Measurements from ENCODE around the gene CCR7. TPM values are rescaled to one million over a fixed set of nuclear protein-coding genes. Genes with fewer than 3 reads are reported as not detected.

The CCR7 gene
- total and polyA plus RNA-seq, 2 of the 13 experiments (the other 11 are each of a cell fraction or from before 2014, with no cell fraction given) = 0.04 to 0.53 TPM

DNA sequence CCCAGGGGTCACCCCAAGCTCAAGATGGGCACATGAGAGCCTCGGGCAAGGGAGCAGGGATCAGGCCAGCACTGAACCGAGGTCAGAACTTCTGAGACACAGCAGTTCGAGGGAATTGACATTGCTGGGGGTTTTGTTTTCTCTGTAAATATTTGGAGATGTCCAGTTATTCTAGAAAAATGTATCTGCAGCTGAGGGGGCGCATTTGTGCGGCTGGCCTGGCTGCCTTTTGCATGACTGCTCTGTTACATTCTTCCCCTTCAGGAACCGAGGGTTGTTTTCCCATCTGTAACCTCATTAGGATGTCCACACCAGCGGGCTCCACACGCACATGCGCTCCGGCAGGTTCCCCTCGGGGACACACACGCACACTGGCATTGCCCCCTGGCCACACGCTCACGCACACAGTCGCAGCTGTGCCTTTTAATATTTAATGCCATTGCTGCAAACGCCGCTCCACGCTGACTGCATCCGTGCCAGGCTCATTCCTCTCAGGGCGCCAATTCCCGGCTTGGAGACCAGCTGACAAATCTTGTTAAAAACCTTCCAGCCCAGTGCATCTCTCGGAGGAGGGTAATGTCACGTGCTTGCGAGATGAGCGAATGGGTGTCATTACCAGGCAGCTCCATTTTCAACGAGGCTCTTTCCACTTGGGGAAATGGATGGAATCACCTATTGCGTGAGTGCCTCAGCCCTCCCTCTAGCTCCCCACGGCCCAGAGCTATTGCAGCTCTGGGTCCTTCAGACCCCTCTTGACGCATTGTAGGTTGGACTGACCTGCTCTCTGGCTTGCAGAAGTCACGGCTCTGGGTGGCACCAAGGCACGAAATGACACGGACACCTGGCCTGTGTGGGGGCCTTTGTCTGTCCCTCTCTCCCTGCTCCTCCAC is 13.1 kb downstream of the CCR7 start (continued):
- TF ChIP-seq, protein P1, sequence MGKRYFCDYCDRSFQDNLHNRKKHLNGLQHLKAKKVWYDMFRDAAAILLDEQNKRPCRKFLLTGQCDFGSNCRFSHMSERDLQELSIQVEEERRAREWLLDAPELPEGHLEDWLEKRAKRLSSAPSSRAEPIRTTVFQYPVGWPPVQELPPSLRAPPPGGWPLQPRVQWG (CRISPR knock-in tag; IDR thresholded peaks at IDR 0.05; ENCODE audit: borderline replicate concordance, low read depth) = 0 out of 2 replicates have a peak, but pooled peaks have one; percentile 58
- no peak for TF ChIP-seq ZNF776 (CRISPR knock-in tag; IDR thresholded peaks at IDR 0.05)
- TF ChIP-seq ZSCAN22 (CRISPR knock-in tag; IDR thresholded peaks at IDR 0.05) = no peak
- TF ChIP-seq ZNF891 (CRISPR knock-in tag; IDR thresholded peaks at IDR 0.05) = peak; percentile 45
- TF ChIP-seq SSRP1 (CRISPR knock-in tag; IDR thresholded peaks at IDR 0.05) = no peak
- TF ChIP-seq, protein P2, sequence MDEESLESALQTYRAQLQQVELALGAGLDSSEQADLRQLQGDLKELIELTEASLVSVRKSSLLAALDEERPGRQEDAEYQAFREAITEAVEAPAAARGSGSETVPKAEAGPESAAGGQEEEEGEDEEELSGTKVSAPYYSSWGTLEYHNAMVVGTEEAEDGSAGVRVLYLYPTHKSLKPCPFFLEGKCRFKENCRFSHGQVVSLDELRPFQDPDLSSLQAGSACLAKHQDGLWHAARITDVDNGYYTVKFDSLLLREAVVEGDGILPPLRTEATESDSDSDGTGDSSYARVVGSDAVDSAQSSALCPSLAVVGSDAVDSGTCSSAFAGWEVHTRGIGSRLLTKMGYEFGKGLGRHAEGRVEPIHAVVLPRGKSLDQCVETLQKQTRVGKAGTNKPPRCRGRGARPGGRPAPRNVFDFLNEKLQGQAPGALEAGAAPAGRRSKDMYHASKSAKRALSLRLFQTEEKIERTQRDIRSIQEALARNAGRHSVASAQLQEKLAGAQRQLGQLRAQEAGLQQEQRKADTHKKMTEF (CRISPR knock-in tag; IDR thresholded peaks at IDR 0.05) = peak; percentile 73
- peak; percentile 21; the same call in 1 of the 2 replicates for TF ChIP-seq ZNF747 (CRISPR knock-in tag; IDR thresholded peaks at IDR 0.05; ENCODE audit: borderline replicate concordance)
- TF ChIP-seq, protein P3, sequence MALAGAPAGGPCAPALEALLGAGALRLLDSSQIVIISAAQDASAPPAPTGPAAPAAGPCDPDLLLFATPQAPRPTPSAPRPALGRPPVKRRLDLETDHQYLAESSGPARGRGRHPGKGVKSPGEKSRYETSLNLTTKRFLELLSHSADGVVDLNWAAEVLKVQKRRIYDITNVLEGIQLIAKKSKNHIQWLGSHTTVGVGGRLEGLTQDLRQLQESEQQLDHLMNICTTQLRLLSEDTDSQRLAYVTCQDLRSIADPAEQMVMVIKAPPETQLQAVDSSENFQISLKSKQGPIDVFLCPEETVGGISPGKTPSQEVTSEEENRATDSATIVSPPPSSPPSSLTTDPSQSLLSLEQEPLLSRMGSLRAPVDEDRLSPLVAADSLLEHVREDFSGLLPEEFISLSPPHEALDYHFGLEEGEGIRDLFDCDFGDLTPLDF (CRISPR knock-in tag; IDR thresholded peaks at IDR 0.05) = no peak
- TF ChIP-seq ZC3H13 (CRISPR knock-in tag; IDR thresholded peaks at IDR 0.05) = peak; percentile 22; the same call in 1 of the 2 replicates
- no peak for TF ChIP-seq ZNF570 (CRISPR knock-in tag; IDR thresholded peaks at IDR 0.05; ENCODE audit: borderline replicate concordance)
- TF ChIP-seq ARHGAP35 (CRISPR knock-in tag; IDR thresholded peaks at IDR 0.05; ENCODE audit: borderline replicate concordance) = 0 out of 2 replicates have a peak, but pooled peaks have one; percentile 68
- TF ChIP-seq ZNF33B (CRISPR knock-in tag; IDR thresholded peaks at IDR 0.05) = no peak
- TF ChIP-seq HES4 (CRISPR knock-in tag; IDR thresholded peaks at IDR 0.05; ENCODE audit: borderline replicate concordance) = no peak
- peak; percentile 96 for TF ChIP-seq NR2F1 (CRISPR knock-in tag; IDR thresholded peaks at IDR 0.05)
- TF ChIP-seq, protein P4, sequence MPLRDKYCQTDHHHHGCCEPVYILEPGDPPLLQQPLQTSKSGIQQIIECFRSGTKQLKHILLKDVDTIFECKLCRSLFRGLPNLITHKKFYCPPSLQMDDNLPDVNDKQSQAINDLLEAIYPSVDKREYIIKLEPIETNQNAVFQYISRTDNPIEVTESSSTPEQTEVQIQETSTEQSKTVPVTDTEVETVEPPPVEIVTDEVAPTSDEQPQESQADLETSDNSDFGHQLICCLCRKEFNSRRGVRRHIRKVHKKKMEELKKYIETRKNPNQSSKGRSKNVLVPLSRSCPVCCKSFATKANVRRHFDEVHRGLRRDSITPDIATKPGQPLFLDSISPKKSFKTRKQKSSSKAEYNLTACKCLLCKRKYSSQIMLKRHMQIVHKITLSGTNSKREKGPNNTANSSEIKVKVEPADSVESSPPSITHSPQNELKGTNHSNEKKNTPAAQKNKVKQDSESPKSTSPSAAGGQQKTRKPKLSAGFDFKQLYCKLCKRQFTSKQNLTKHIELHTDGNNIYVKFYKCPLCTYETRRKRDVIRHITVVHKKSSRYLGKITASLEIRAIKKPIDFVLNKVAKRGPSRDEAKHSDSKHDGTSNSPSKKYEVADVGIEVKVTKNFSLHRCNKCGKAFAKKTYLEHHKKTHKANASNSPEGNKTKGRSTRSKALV (CRISPR knock-in tag; IDR thresholded peaks at IDR 0.05) = 0 out of 2 replicates have a peak, but pooled peaks have one; percentile 10
- TF ChIP-seq, protein P5, sequence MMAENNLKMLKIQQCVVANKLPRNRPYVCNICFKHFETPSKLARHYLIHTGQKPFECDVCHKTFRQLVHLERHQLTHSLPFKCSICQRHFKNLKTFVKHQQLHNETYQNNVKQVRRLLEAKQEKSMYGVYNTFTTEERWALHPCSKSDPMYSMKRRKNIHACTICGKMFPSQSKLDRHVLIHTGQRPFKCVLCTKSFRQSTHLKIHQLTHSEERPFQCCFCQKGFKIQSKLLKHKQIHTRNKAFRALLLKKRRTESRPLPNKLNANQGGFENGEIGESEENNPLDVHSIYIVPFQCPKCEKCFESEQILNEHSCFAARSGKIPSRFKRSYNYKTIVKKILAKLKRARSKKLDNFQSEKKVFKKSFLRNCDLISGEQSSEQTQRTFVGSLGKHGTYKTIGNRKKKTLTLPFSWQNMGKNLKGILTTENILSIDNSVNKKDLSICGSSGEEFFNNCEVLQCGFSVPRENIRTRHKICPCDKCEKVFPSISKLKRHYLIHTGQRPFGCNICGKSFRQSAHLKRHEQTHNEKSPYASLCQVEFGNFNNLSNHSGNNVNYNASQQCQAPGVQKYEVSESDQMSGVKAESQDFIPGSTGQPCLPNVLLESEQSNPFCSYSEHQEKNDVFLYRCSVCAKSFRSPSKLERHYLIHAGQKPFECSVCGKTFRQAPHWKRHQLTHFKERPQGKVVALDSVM (CRISPR knock-in tag; IDR thresholded peaks at IDR 0.05) = peak; percentile 51; the same call in 1 of the 2 replicates
